B cell (primary cell): ENCODE measurements around the gene ERCC8. TPM values are rescaled to one million over a fixed set of nuclear protein-coding genes. Genes with fewer than 3 reads are reported as not detected.
A peak's percentile ranks its signal among the peaks of the same experiment; 100 is the strongest.

Source experiments
- ATAC-seq: fragments of 200-7000 bp; cut with Tn5 transposase; one replicate; pipeline ENCODE4 v1.10.0; 2021; ENCODE audit warnings: low read depth, mild to moderate bottlenecking, moderate number of reproducible peaks, moderate library complexity
- CTCF ChIA-PET: fragments of 350-600 bp; sonication (Branson Sonifier 250); formaldehyde crosslinking; loops from one replicate; lab custom pipeline; 2021; ENCODE audit warnings: antibody characterized with exemption, inconsistent platforms; lab: Charles Lee
- POLR2A ChIA-PET: fragments of 350-600 bp; sonication (Branson Sonifier 250); formaldehyde crosslinking; loops from one replicate; lab custom pipeline; 2021; ENCODE audit warnings: antibody characterized with exemption; lab: Charles Lee
- DNase-seq: peaks from one replicate; pipeline ENCODE4 v3.0.0; 2013
- H2AFZ ChIP-seq: 2 replicates; pipeline ENCODE4 v1.6.1; 2012; ENCODE audit warnings: mild to moderate bottlenecking, low read depth, low read length; ENCODE audit not compliant: insufficient read depth, poor library complexity, severe bottlenecking
- H3K27ac ChIP-seq, 2 donors: 1 replicate in 1 of 2; 2 replicates in 1 of 2; pipeline ENCODE4 v1.5.1; 2012 to 2013; ENCODE audit warnings: low read length in 2 of 2, mild to moderate bottlenecking in 2 of 2, moderate library complexity in 1 of 2
- H3K27me3 ChIP-seq, 4 experiments: fragments of 200-600 bp in 1 of 4; sonication (generic) in 1 of 4; replicated peaks in 1 of 4; 1 replicate in 2 of 4; 2 replicates in 2 of 4; pipeline versions ENCODE4 v1.6.1 to v1.7.0; 2013 to 2016; ENCODE audit warnings: low read length in 3 of 4, mild to moderate bottlenecking in 2 of 4, mixed read lengths in 1 of 4, moderate library complexity in 1 of 4; ENCODE audit not compliant: insufficient read depth in 4 of 4, control insufficient read depth in 3 of 4; ENCODE audit errors: control extremely low read depth in 1 of 4
- H3K36me3 ChIP-seq, 2 experiments: replicated peaks in 1 of 2; 1 replicate in 1 of 2; 2 replicates in 1 of 2; pipeline versions ENCODE4 v1.6.1 to v1.7.1; 2013; ENCODE audit warnings: low read length in 1 of 2; ENCODE audit not compliant: insufficient read depth in 2 of 2, control insufficient read depth in 1 of 2; ENCODE audit errors: control extremely low read depth in 1 of 2, extremely low read depth in 1 of 2
- H3K4me1 ChIP-seq, 2 donors: fragments of 200-600 bp in 1 of 2; sonication (generic) in 1 of 2; 1 replicate in 1 of 2; 2 replicates in 1 of 2; pipeline versions ENCODE4 v1.5.1 to v1.6.1; 2013 to 2017; ENCODE audit warnings: low read length in 2 of 2; ENCODE audit not compliant: control insufficient read depth in 2 of 2, insufficient read depth in 2 of 2
- H3K4me2 ChIP-seq: replicated peaks from 2 replicates; pipeline ENCODE3; 2012; ENCODE audit warnings: mild to moderate bottlenecking, low read depth, low read length; ENCODE audit not compliant: poor library complexity, severe bottlenecking
- H3K4me3 ChIP-seq, 5 experiments: fragments of 200-600 bp in 1 of 5; sonication (generic) in 1 of 5; 1 replicate in 3 of 5; 2 replicates in 2 of 5; pipeline versions ENCODE4 v1.5.1 to v1.7.0; 2011 to 2016; ENCODE audit warnings: low read length in 4 of 5, mild to moderate bottlenecking in 4 of 5, low read depth in 2 of 5, control low read depth in 1 of 5, moderate library complexity in 1 of 5; ENCODE audit not compliant: insufficient read depth in 1 of 5; ENCODE audit errors: control extremely low read depth in 1 of 5, extremely low read depth in 1 of 5
- H3K79me2 ChIP-seq: fragments of 200-600 bp; sonication (generic); one replicate; pipeline ENCODE4 v1.6.0; 2016; ENCODE audit warnings: low read length; ENCODE audit not compliant: control insufficient read depth, insufficient read depth
- H3K9ac ChIP-seq: fragments of 200-600 bp; sonication (generic); 2 replicates; pipeline ENCODE4 v1.6.1; 2017; ENCODE audit warnings: mild to moderate bottlenecking, low read length, moderate library complexity
- H3K9me3 ChIP-seq, 3 donors: one replicate each; pipeline versions ENCODE4 v1.6.1 to v1.7.1; 2013; ENCODE audit warnings: low read length in 2 of 3; ENCODE audit not compliant: control insufficient read depth in 2 of 3, insufficient read depth in 1 of 3; ENCODE audit errors: control extremely low read depth in 1 of 3
- H4K20me1 ChIP-seq: 2 replicates; pipeline ENCODE4 v1.6.0; 2012; ENCODE audit warnings: mild to moderate bottlenecking, low read length; ENCODE audit not compliant: insufficient read depth, control insufficient read depth, poor library complexity, severe bottlenecking
- H3K27ac Mint-ChIP-seq: one replicate; pipeline ENCODE4 v1.8.0; 2021; ENCODE audit warnings: mixed read lengths
- H3K27me3 Mint-ChIP-seq: one replicate; pipeline ENCODE4 v1.8.0; 2021; ENCODE audit warnings: mixed read lengths
- H3K4me1 Mint-ChIP-seq: one replicate; pipeline ENCODE4 v1.8.0; 2021; ENCODE audit warnings: mixed read lengths
- H3K4me3 Mint-ChIP-seq: one replicate; pipeline ENCODE4 v1.8.0; 2021; ENCODE audit warnings: mixed read lengths
- H3K9me3 Mint-ChIP-seq: one replicate; pipeline ENCODE4 v1.8.0; 2022; ENCODE audit warnings: mixed read lengths; ENCODE audit not compliant: insufficient read depth
- CTCF ChIP-seq: fragments of 200-600 bp; IDR thresholded peaks from one replicate; pipeline ENCODE4 v1.8.0; 2022; ENCODE audit warnings: antibody characterized with exemption, mild to moderate bottlenecking
- EZH2 ChIP-seq: IDR thresholded peaks from 2 replicates; pipeline ENCODE4 v1.6.1; 2012; ENCODE audit warnings: borderline replicate concordance, low read depth, mild to moderate bottlenecking, moderate library complexity, low read length; ENCODE audit not compliant: insufficient read depth, poor library complexity, severe bottlenecking
- WGBS: methylation state at CpG from one replicate; pipeline ENCODE4 v1.1.5; 2013; ENCODE audit warnings: missing lambda C conversion rate; ENCODE audit not compliant: insufficient coverage; 5-methylcytosine and 5-hydroxymethylcytosine counted together
- intact Hi-C: fragments of 100-400 bp; cut with micrococcal nuclease; formaldehyde crosslinking; loops from one replicate; pipeline ENCODE4 v1.10.0; 2022
- polyA plus RNA-seq: library from polyadenylated mRNA; depleted of rRNA; stranded (reverse); fragments of >200 nt; gene quantifications from 2 replicates; pipeline ENCODE4 v1.2.3, GENCODE V29; 2012
- total RNA-seq, 2 donors: library from RNA; stranded (reverse); fragments of 120-200 nt in 1 of 2; gene quantifications; 1 replicate in 1 of 2; 2 replicates in 1 of 2; pipeline versions ENCODE4 v1.2.3 to v1.2.4, GENCODE V29; 2013 to 2022

Gene ERCC8
- total and polyA plus RNA-seq, 2 donors (not counting 1 experiment from before 2014, with no cell fraction given), result 6.8 to 9.2 TPM

GRCh38 chr5:60843386-60843935, 101.4 kb downstream of the ERCC8 start:
- Histone ChIP-seq H3K27me3 (peaks cover 0 to 28% (median 19%) of the 10 kb centered on the region in 4 experiments), H2AFZ (peak overlapping the region; percentile 69), H3K9ac (peak overlapping the region; percentile 52), H3K36me3 (no peaks in the 10 kb centered on the region), H3K4me1 (peaks cover 11 to 12% of the 10 kb centered on the region in 2 donors), H3K79me2 (no peaks in the 10 kb centered on the region), H4K20me1 (no peaks in the 10 kb centered on the region), H3K27ac (no peak overlapping the region), H3K4me3 (peak overlapping the region in 4 of 5 experiments; percentile 22 to 55 (median 48)), H3K9me3 (peaks cover 0 to 3% (median 0%) of the 10 kb centered on the region in 3 donors), H3K4me2 (peak overlapping the region; percentile 87)
- H3K27ac Mint-ChIP-seq, result no peak overlapping the region
- CTCF ChIA-PET, result no interaction called here
- H3K4me3 Mint-ChIP-seq, result peak overlapping the region; percentile 72
- peaks cover 11% of the 10 kb centered on the region for H3K4me1 Mint-ChIP-seq
- H3K27me3 Mint-ChIP-seq, result peaks cover 47% of the 10 kb centered on the region
- POLR2A ChIA-PET, result no interaction called here
- ATAC-seq (no peak), DNase-seq (peak; percentile 5)
- intact Hi-C loops, result no loop called here
- TF ChIP-seq EZH2 (no peak), CTCF (no peak)
- no peaks in the 10 kb centered on the region for H3K9me3 Mint-ChIP-seq
- WGBS, result 1% methylated on average over 49 of the region's 49 CpGs

- H3K4me3 Mint-ChIP-seq, result peak overlapping the region; percentile 72
- no peak for ATAC-seq
- no peaks in the 10 kb centered on the region for H3K36me3 ChIP-seq
- peaks cover 0 to 28% (median 19%) of the 10 kb centered on the region in 4 experiments for H3K27me3 ChIP-seq
- peaks cover 11 to 12% of the 10 kb centered on the region in 2 donors for H3K4me1 ChIP-seq
- peaks cover 0 to 3% (median 0%) of the 10 kb centered on the region in 3 donors for H3K9me3 ChIP-seq
- no peak for DNase-seq
- H3K27ac ChIP-seq, result no peak overlapping the region
- intact Hi-C loops, result no loop called here
- H3K27me3 Mint-ChIP-seq, result peaks cover 51% of the 10 kb centered on the region
- H3K9me3 Mint-ChIP-seq, result no peaks in the 10 kb centered on the region
- ChIA-PET POLR2A (no interaction called here), CTCF (no interaction called here)
- no peak overlapping the region for H3K27ac Mint-ChIP-seq
- H3K4me3 ChIP-seq, result no peak overlapping the region
- no peaks in the 10 kb centered on the region for H4K20me1 ChIP-seq
- H3K9ac ChIP-seq, result no peak overlapping the region
- H3K4me1 Mint-ChIP-seq, result peaks cover 11% of the 10 kb centered on the region
- peak overlapping the region; percentile 87 for H3K4me2 ChIP-seq
- 42% methylated on average over 20 of the region's 26 CpGs for WGBS
- H3K79me2 ChIP-seq, result no peaks in the 10 kb centered on the region
- TF ChIP-seq EZH2 (no peak), CTCF (no peak)
- H2AFZ ChIP-seq, result no peak overlapping the region
These were observed 101.9 kb downstream of the ERCC8 start for GRCh38 chr5:60842871-60843385.
